Spleen (tissue), 11 donors: Measurements from ENCODE around the gene ACRV1. TPM values are rescaled to one million over a fixed set of nuclear protein-coding genes. Genes with fewer than 3 reads are reported as not detected.

Source experiments
- DNase-seq: peaks from one replicate; pipeline ENCODE4 v3.0.0-alpha.2; 2020
- H3K27ac ChIP-seq, 8 donors: fragments of 200-600 bp; sonication (generic) in 7 of 8; 1 replicate in 4 of 8; 2 replicates in 4 of 8; pipeline versions ENCODE4 v1.5.0 to v1.8.0; 2016 to 2021; ENCODE audit warnings: inconsistent platforms in 4 of 8, mild to moderate bottlenecking in 4 of 8, moderate library complexity in 1 of 8
- H3K27me3 ChIP-seq, 7 donors: fragments of 200-600 bp; sonication (generic) in 6 of 7; replicated peaks in 1 of 7; 1 replicate in 4 of 7; 2 replicates in 3 of 7; pipeline versions ENCODE4 v1.5.0 to v1.8.0; 2016 to 2021; ENCODE audit warnings: inconsistent platforms in 3 of 7, mild to moderate bottlenecking in 1 of 7
- H3K36me3 ChIP-seq, 6 donors: fragments of 200-600 bp; sonication (generic) in 5 of 6; 1 replicate in 4 of 6; 2 replicates in 2 of 6; pipeline versions ENCODE4 v1.5.0 to v1.8.0; 2016 to 2021; ENCODE audit warnings: inconsistent platforms in 2 of 6
- H3K4me1 ChIP-seq, 6 donors: fragments of 200-600 bp; sonication (generic) in 5 of 6; 1 replicate in 3 of 6; 2 replicates in 3 of 6; pipeline versions ENCODE4 v1.5.0 to v1.8.0; 2016 to 2021; ENCODE audit warnings: inconsistent platforms in 3 of 6
- H3K4me3 ChIP-seq, 8 donors: fragments of 200-600 bp; sonication (generic) in 7 of 8; 1 replicate in 4 of 8; 2 replicates in 4 of 8; pipeline versions ENCODE4 v1.5.0 to v1.8.0; 2016 to 2021; ENCODE audit warnings: inconsistent platforms in 4 of 8, mild to moderate bottlenecking in 4 of 8, moderate library complexity in 2 of 8
- H3K9me3 ChIP-seq, 8 donors: fragments of 200-600 bp; sonication (generic) in 7 of 8; 1 replicate in 4 of 8; 2 replicates in 4 of 8; pipeline versions ENCODE4 v1.5.0 to v1.8.0; 2016 to 2021; ENCODE audit warnings: inconsistent platforms in 4 of 8
- CTCF ChIP-seq, 11 experiments: fragments of 200-600 bp in 7 of 11; fragments of 450-650 bp in 4 of 11; sonication (generic) in 4 of 11; IDR thresholded peaks in 8 of 11; conservative IDR thresholded peaks in 3 of 11; 1 replicate in 7 of 11; 2 replicates in 4 of 11; pipeline versions ENCODE4 v1.4.0 to v1.8.0; 2016 to 2021; ENCODE audit warnings: antibody characterized with exemption in 11 of 11, inconsistent platforms in 4 of 11, mild to moderate bottlenecking in 1 of 11
- POLR2A ChIP-seq, 3 donors: fragments of 450-650 bp; IDR thresholded peaks; one replicate each; pipeline ENCODE4 v1.5.1; 2017; ENCODE audit warnings: antibody characterized with exemption in 3 of 3, mild to moderate bottlenecking in 1 of 3
- POLR2AphosphoS5 ChIP-seq, 3 donors: sonication (generic); formaldehyde crosslinking; IDR thresholded peaks; one replicate each; pipeline ENCODE4 v1.5.1; 2017; ENCODE audit warnings: antibody characterized with exemption in 3 of 3
- WGBS, 5 donors: extraction: QIAGEN DNeasy Blood & Tissue Kit in 3 of 5; methylation state at CpG; one replicate each; pipeline versions ENCODE4 v1.1.5 to v1.1.7; 2013 to 2018; 5-methylcytosine and 5-hydroxymethylcytosine counted together
- intact Hi-C: fragments of 100-400 bp; cut with DNase I; formaldehyde crosslinking; loops from one replicate; pipeline ENCODE4 v1.15.0; 2023; ENCODE audit warnings: low total_unique reads
- polyA plus RNA-seq, 3 donors: library from polyadenylated mRNA; stranded (reverse); fragments of 200-250 nt; gene quantifications; one replicate each; pipeline ENCODE4 v1.2.1, GENCODE V29; 2013
- total RNA-seq, 7 donors: library from RNA; depleted of rRNA in 3 of 7; stranded (reverse); fragments of >200 nt in 3 of 7; fragmentation: NEBNext Ultra II Directional in 4 of 7; extraction: Animal tissue kit (Norgen Biotek cat#: 25700) in 4 of 7; gene quantifications; one replicate each; pipeline versions ENCODE4 v1.1.0 to v1.2.1, GENCODE V29; 2016 to 2021
- donor health status: healthy with polysubstance abuse.
- donor health status: DM: no; HTN: no; CAD: no; lungs with moderate emphysema.
- donor health status: DM: no; HTN: no; CAD: no.
- donor health status: Bipolar disorder and iron deficiency.
- donor health status: healthy.
- donor health status: DM: no; HTN: no; CAD: no.
- donor health status: DM: yes; HTN: yes; CAD: no.

ACRV1 gene
- total and polyA plus RNA-seq, 10 donors = 0.09 TPM; not detected in 9

- no peak for TF ChIP-seq CTCF (IDR thresholded peaks at IDR 0.05 in 8 of 11, conservative IDR thresholded peaks at IDR 0.05 in 3 of 11)
- no peak for TF ChIP-seq POLR2AphosphoS5 (IDR thresholded peaks at IDR 0.05)
- no peak for TF ChIP-seq POLR2A (IDR thresholded peaks at IDR 0.05)
- 92 to 99% (median 95%) methylated on average over 3 of the region's 3 CpGs for WGBS, 5 donors
Measured at GRCh38 chr11:125663910-125664309, 16.7 kb downstream of the ACRV1 start.

DNA sequence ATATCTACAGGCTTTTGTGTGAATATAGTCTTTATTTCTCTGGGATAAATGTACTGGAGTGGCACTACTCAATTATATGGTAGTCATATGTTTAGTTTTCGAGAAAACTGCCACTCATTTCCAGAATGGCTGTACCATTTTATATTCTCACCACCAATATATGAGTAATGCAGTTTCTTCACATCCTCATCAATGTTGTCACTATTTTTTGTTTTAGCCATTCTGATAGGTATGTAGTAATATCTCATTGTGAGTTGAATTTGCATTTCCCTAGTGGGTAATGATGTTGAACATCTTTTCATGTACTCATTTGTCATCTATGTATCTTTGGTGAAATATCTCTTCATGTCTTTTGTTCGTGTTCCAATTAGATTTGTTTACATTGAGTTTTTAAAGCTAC is 18.0 kb downstream of the ACRV1 start:
- Histone ChIP-seq H3K27ac (no peak overlapping the region), H3K27me3 (no peaks in the 10 kb centered on the region), H3K36me3 (no peaks in the 10 kb centered on the region), H3K4me1 (no peaks in the 10 kb centered on the region), H3K4me3 (no peak overlapping the region), H3K9me3 (peaks cover 0 to 16% (median 7%) of the 10 kb centered on the region in 8 donors)
- WGBS, 5 donors = 87 to 96% (median 89%) methylated on average over 2 of the region's 2 CpGs
- TF ChIP-seq CTCF (IDR thresholded peaks at IDR 0.05 in 8 of 11, conservative IDR thresholded peaks at IDR 0.05 in 3 of 11) = no peak
- TF ChIP-seq POLR2A (IDR thresholded peaks at IDR 0.05) = no peak
- TF ChIP-seq POLR2AphosphoS5 (IDR thresholded peaks at IDR 0.05) = no peak
- no peak for DNase-seq
- intact Hi-C loops = no loop called here

More at GRCh38 chr11:125663910-125664309, 16.7 kb downstream of the ACRV1 start:
- intact Hi-C loops = no loop called here
- no peaks in the 10 kb centered on the region for H3K27me3 ChIP-seq
- DNase-seq = no peak
- no peaks in the 10 kb centered on the region for H3K36me3 ChIP-seq
- peaks cover 0 to 16% (median 7%) of the 10 kb centered on the region in 8 donors for H3K9me3 ChIP-seq
- no peak overlapping the region for H3K4me3 ChIP-seq
- H3K4me1 ChIP-seq = no peaks in the 10 kb centered on the region
- no peak overlapping the region for H3K27ac ChIP-seq

GRCh38 chr11:125649465-125650166 is 31.0 kb downstream of the ACRV1 start:
- 79 to 86% (median 83%) methylated on average over 6 of the region's 6 CpGs for WGBS, 5 donors
- Histone ChIP-seq H3K4me3 (no peak overlapping the region), H3K27ac (no peak overlapping the region), H3K9me3 (no peaks in the 10 kb centered on the region), H3K4me1 (no peaks in the 10 kb centered on the region), H3K36me3 (peaks cover 0 to 8% (median 0%) of the 10 kb centered on the region in 6 donors), H3K27me3 (no peaks in the 10 kb centered on the region)
- DNase-seq = no peak
- intact Hi-C loops = no loop called here
- TF ChIP-seq POLR2AphosphoS5 (IDR thresholded peaks at IDR 0.05) = no peak
- no peak for TF ChIP-seq CTCF (IDR thresholded peaks at IDR 0.05 in 8 of 11, conservative IDR thresholded peaks at IDR 0.05 in 3 of 11)
- TF ChIP-seq POLR2A (IDR thresholded peaks at IDR 0.05) = no peak

GRCh38 chr11:125645871-125646270 is 34.8 kb downstream of the ACRV1 start:
- DNase-seq = no peak
- no peak overlapping the region for H3K27ac ChIP-seq
- H3K36me3 ChIP-seq = peaks cover 0 to 14% (median 0%) of the 10 kb centered on the region in 6 donors
- no peaks in the 10 kb centered on the region for H3K4me1 ChIP-seq
- H3K9me3 ChIP-seq = no peaks in the 10 kb centered on the region
- intact Hi-C loops = no loop called here
- no peak for TF ChIP-seq POLR2A (IDR thresholded peaks at IDR 0.05)
- TF ChIP-seq CTCF (IDR thresholded peaks at IDR 0.05 in 8 of 11, conservative IDR thresholded peaks at IDR 0.05 in 3 of 11) = no peak
- WGBS, 5 donors = 93 to 96% (median 95%) methylated on average over 3 of the region's 3 CpGs
- no peak overlapping the region for H3K4me3 ChIP-seq
- H3K27me3 ChIP-seq = no peaks in the 10 kb centered on the region
